HG03565 (cell line): ENCODE data around the gene TRNP1.
"Not testable (repeated sequence)": the region's sequence is repeated elsewhere in the genome, so short reads cannot be mapped to it uniquely, and the experiment has no call there.

ENCODE experiments used
- ATAC-seq: cut with Tn5 transposase; IDR thresholded peaks from one replicate; pipeline ENCODE4 v1.9.1; 2021; ENCODE audit warnings: mild to moderate bottlenecking, moderate library complexity; ENCODE audit not compliant: unreplicated experiment

The TRNP1 gene

DNA sequence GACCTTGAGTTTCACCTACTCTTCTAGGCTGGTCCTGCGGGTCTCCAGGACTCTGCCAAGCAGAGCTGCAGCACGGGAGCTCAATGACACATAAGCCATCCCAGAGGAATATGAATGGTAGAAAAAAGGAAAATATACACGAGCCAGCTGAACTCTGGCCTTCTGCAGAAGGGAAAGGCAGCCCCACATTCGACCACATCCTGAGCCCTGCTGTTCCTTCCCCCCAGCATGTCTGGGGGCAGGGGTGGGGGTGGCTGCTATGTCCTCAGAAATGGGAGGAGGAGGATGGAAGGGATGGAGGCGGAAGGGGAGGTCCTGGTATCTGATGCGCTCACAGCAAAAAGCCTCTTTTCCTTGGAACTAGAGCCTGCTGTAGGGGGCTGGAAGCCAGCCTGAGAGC lies 21.1 kb upstream of the TRNP1 start:
- no peak for ATAC-seq

DNA sequence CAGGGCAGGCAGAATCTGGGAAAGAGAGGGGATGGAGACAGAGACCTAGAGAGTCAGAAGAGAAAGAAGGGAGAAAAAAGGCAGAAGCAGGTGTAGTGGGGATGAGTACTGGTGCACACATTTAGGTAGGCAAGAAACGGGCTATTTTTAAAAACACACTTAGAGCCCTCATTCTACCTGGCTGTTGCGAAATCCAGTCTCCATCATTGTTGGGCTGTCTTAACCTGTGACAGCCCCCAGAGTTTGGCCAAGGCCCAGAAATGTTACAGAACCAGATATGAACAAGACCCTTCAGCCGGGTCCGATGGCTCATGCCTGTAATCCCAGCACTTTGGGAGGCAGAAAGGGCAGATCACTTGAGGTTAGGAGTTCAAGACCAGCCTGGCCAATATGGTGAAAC lies 20.7 kb upstream of the TRNP1 start:
- ATAC-seq = no peak

DNA sequence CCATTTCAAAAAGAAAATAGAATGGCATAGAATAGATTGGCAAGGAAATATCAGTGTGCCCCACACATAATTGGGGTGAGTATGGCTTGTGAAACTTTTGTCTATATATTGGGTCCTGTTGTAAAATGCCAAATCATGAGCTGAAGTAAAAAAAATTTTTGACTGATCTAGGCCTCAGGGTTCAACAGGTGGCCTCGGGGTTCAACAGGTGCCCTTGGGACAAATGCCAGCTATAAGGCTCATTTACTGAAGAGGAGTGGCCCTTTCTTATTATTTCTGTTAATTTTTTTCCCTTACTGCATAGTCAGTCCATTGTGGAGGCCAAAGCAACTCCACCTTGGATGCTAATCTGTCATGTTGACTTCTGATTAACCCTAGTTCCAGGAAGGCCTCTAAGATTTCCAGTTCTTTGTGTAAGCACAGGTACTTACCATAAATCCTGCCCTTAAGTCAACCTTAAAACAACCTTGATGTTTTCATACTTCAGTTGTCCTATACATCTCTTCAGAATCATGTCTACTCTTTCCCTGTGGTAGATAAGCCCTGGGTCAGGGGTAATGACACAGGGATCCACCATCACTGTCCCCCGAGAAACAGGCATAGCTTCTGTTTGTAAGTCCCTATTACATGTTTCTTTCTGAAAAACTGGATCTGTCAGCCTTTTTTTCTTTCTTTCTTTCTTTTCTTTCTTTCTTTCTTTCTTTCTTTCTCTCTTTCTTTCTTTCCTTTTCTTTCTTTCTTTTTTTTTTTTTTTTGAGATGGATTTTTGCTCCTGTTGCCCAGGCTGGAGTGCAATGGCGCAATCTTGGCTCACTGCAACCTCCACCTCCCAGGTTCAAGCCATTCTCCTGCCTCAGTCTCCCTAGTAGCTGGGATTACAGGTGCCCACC lies 16.6 kb upstream of the TRNP1 start:
- ATAC-seq = no peak

- no peak for ATAC-seq
Observed at GRCh38 chr1:26978901-26979300, 14.6 kb upstream of the TRNP1 start.

DNA sequence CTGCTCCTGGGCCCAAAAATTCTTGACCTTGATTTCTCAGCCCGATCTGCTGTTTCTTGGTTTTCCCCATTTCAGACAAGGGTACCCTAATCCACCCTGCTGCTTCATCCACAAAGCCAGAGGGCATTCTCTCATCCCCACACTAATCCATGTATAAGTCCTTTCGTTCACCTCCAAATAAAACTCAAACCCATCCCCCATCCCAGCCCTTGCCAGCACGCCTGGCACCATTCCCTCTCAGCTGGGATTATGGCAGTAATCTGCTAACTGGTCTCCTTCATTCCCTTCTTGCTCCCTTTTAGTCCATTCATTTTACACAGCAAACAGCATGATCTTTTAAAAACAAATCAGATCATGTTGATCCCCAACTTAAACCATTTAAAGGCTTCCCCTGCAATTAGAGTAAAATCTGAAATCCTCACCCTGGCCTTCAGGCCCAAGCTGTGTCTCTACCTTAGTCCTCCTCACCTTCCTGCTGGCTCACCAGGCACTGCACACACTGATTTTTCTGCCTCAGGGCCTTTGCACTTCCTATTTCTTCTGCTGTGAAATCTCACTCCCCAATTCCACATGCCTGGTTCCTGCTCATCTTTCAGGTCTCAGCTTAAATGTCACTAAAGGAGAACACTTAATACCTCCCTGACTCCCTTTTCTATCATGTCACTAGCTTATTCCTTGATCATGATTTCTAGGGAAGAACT lies 12.2 kb upstream of the TRNP1 start:
- ATAC-seq = no peak

DNA sequence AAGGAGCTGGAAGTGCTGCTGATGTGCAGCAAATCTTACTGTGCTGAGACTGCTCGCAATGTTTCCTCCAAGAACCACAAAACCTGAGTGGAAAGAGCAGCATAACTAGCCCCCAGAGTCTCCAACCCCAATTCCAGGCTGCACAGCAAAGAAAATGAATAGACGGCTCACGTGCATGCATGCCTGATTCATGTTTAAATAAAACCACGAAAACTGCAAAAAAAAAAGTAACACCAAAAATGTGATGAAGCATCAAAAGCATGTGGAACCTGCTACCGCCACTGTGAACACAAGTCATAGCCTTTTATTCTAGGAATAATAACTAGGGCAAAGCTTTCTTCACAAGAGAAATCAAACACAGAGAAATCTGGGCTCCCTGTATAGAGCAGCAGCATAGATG lies 9.6 kb upstream of the TRNP1 start:
- ATAC-seq = no peak

DNA sequence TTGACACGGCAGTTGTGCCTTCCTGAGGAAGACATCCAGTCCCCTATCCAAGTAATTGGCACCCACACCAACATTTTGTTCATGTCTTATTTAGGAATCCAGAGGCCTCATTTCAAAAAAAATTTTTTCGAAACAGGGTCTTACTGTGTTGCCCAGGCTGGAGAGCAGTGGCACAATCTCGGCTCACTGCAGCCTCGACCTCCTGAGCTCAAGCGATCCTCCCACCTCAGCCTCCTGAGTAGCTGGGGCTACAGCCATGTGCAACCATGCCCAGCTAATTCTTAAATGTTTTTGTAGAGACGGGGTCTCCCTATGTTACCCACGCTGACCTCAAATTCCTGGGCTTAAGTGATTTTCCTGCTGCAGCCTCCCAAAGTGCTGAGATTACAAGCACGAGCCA lies 9.2 kb upstream of the TRNP1 start:
- ATAC-seq = no peak

DNA sequence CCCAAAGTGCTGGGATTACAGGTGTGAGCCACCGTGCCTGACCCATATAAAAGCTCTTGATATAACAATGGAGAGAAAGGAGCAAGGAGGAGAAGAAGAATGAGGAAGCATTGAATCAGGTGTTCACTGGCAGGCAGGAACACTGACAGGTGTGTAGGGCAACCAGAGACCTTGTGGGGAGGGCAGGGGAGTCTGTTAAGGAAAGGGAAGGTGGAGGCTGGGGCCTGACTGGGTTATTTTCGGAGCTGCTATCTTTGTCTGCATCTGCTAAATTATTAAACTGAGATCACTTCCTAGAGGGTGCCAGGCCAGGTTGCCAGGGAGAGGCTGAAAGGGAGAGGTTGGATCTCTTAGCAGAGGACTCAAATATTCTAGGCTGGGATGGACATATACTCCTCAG lies 6.8 kb upstream of the TRNP1 start:
- no peak for ATAC-seq

- not testable (repeated sequence) for ATAC-seq
Observed at GRCh38 chr1:26989403-26990109, 3.9 kb upstream of the TRNP1 start.

DNA sequence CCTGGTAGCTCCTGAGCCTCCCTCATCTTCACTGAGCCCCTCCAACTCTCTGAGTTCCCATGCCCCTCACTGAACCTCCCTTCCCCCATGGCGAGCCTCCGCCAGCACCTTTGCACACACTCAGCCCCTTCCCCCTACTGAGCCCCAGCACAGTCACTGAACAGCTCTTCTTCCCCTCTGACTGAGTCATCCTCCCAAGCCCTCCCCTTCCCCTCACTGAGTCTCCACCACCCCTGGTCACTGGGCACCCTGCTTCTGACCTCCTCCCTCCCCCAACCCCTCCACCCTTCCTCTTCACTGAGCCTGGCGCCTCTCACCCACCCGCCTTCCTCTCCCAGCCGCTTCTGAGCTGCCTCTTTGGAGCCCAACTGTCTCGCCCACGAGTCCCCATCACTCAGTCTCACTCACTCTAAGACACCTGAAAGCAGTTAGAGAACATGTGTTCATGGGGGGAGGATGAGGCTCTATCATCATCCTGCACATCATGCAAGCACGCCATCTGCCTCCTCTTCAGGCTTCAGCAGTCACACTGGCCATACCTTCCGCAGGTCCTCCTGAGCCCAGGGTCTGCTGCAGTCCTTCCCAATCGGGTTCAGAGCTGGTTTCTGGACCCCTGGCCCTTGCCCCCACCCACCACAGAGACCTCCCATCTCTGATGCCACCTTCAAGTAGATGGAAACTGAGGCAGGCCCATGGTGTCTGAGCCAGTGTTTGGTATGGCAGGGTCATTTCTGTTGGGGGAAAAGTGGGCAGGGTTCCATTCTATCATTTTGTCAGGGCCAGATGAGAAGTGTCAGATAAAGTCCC lies 2.0 kb upstream of the TRNP1 start:
- no peak for ATAC-seq

DNA sequence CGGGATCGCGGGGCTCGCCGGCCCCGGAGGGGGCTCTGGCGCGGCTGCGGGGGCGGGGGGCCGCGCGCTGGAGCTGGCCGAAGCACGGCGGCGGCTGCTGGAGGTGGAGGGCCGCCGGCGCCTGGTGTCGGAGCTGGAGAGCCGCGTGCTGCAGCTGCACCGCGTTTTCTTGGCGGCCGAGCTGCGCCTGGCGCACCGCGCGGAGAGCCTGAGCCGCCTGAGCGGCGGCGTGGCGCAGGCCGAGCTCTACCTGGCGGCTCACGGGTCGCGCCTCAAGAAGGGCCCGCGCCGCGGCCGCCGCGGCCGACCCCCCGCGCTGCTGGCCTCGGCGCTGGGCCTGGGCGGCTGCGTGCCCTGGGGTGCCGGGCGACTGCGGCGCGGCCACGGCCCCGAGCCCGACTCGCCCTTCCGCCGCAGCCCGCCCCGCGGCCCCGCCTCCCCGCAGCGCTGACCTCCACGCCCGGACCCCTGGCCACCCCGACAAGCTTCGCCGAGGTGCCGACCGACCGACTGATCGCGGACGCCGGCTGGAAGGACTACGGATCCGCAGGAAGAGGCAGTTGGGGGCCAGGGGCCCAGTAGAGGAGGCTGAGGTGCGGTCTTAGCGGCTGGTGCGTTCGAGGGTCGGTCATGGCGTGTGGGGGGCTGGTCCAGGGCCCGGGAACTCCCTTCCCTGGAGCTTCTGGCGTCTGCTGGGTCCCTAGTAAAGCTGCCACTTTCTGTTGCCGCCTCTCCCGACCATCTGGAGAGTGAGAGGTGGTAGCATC lies 711 bp downstream of the TRNP1 start:
- no peak for ATAC-seq

GRCh38 chr1:26994787-26995517 lies 1.5 kb downstream of the TRNP1 start:
- no peak for ATAC-seq

- ATAC-seq = no peak
Observed at GRCh38 chr1:26996024-26996423, 2.5 kb downstream of the TRNP1 start.

- no peak for ATAC-seq
Observed at GRCh38 chr1:26996665-26997064, 3.2 kb downstream of the TRNP1 start.

- ATAC-seq = no peak
Observed at GRCh38 chr1:26998429-26999300, 5.2 kb downstream of the TRNP1 start.

GRCh38 chr1:26999440-26999987 lies 6.0 kb downstream of the TRNP1 start:
- ATAC-seq = no peak

GRCh38 chr1:27000090-27000816 lies 6.8 kb downstream of the TRNP1 start:
- ATAC-seq = no peak
